Measurements from ENCODE around the gene CHST5.

DNA sequence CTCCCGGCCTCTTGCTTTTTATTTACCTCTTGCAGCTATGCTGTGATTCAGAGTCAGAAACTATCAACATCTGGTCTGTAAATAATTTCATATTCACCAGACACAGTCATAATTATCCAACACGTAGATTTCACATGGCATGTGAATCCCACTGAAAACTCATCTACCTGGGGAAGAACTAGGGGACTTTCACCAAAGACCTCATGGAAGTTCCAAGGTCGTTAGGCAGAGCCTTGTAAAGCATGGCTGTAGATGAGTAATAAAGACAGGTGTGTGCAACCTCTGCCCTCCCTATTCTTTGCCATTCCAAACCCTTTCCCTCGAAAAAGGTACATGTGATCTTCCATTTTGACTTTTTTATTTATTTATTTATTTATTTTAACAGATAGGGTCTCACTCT is 1.9 kb upstream of the CHST5 start:
- no peak for TF ChIP-seq CTCF (IDR thresholded peaks at IDR 0.05)
- TF ChIP-seq POLR2A (IDR thresholded peaks at IDR 0.05): no peak

Measured in esophagus squamous epithelium (tissue), 4 donors.